Measurements from ENCODE around the gene USP11. TPM values are rescaled to one million over a fixed set of nuclear protein-coding genes. Genes with fewer than 3 reads are reported as not detected.
A peak's percentile ranks its signal among the peaks of the same experiment; 100 is the strongest.

The USP11 gene
- total RNA-seq, 6 donors from 2014 or later, result 42.9 to 103 (median 60.0) TPM

DNA sequence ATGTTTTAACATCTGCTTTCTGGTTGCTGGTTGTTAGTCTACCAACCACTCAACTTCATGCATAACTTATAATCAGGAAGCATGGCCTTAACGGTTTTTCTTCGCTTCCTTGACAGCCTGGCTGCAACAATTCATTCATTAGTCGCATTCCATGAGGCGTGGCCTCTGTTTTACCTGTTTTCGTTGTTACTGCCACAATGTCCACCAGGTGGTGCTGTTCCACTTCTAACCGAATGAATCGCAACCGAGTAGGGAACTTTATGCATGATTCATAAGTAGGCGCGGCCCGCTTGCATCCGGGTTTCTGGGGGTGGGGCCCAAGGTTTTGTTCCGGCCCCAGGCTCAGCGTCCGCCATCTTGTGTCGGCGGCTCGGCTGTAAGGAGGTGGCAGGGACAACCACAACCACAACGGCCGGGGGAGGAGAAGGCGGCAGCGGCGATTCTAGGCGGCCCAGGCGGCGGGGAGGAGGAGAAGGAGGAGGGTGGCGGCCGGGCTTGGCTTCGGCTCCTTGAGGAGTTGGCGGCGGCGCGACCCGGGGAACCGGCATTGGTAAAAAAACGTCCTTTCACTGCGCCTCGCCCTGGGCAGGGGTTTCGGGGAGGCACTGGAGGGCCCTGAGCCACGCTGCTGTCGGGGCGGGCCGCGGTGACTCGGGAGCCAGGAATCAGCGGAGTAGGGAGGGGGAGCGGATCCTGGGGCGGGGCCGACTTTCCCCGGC, 39.2 kb upstream of the USP11 start, which contains the start of gene UBA1:
Gene UBA1 (plus strand): TSS at position 355 of the 719 bp plus-strand sequence. CDS start 4,974 bp downstream, outside the sequence.
- WGBS, 2 donors, result 0 to 1% methylated on average over 12 to 50 of the region's 50 CpGs
- DNase-seq (peak; percentile 92 to 97), ATAC-seq (ENCODE audit: low FRiP score in 2 of 2) (peak; percentile 94 to 96)
- Histone ChIP-seq H3K4me1 (peaks cover 29 to 61% (median 33%) of the 10 kb centered on the region in 4 donors), H3K4me3 (peak within 1 kb of the TSS; percentile 66 to 87 (median 77)), H3K27ac (peak within 1 kb of the TSS; percentile 96 to 99 (median 98)), H3K27me3 (no peaks in the 10 kb centered on the region), H3K36me3 (peaks cover 0 to 13% (median under 1%) of the 10 kb centered on the region in 4 donors), H3K9me3 (no peaks in the 10 kb centered on the region)
- TF ChIP-seq CTCF (IDR thresholded peaks at IDR 0.05) (peak; percentile 72 to 97 (median 91)), POLR2AphosphoS5 (IDR thresholded peaks at IDR 0.05) (peak; percentile 85 to 88), EP300 (IDR thresholded peaks at IDR 0.05) (peak in 1 of 4 donors; percentile 37), POLR2A (IDR thresholded peaks at IDR 0.05) (peak; percentile 54 to 79 (median 70))

DNA sequence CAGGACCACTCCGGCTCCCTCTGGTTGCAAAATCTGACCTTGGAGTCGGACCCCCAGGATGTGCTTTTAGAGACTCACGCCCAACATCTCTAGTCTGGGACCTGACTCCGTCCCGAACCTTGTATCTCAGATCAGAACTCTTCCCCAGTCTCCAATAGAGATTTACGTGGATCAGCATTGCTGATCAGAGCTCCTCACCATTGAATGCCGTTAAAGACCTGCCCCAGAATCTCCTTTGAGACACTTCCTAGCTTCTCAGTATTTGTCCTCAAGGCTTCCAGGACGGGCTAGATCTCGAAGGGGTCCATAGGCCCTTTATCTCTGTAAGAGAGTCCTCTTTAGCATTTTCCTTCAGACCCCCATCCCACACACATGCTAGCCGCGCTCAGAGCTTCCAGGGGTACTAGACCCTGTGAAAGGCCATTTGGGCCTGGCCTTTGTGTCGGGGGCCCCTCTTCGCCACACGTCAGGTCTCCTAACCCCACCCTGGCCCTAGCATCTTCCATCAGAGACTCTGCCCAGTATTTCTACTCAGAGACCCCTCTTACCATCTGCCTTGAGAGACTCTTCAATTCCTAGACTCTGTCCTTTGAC, 38.5 kb upstream of the USP11 start:
- peaks cover 0 to 19% (median 6%) of the 10 kb centered on the region in 4 donors for H3K36me3 ChIP-seq
- H3K27me3 ChIP-seq, result no peaks in the 10 kb centered on the region
- no peak for TF ChIP-seq CTCF (IDR thresholded peaks at IDR 0.05)
- no peak for TF ChIP-seq POLR2AphosphoS5 (IDR thresholded peaks at IDR 0.05)
- no peak for TF ChIP-seq EP300 (IDR thresholded peaks at IDR 0.05)
- TF ChIP-seq POLR2A (IDR thresholded peaks at IDR 0.05), result no peak
- H3K4me1 ChIP-seq, result peaks cover 29 to 61% (median 33%) of the 10 kb centered on the region in 4 donors
- no peaks in the 10 kb centered on the region for H3K9me3 ChIP-seq
- H3K27ac ChIP-seq, result peak overlapping the region; percentile 96 to 99 (median 98)
- 7 to 19% methylated on average over 7 to 14 of the region's 14 CpGs for WGBS, 2 donors
- no peak for ATAC-seq (ENCODE audit: low FRiP score in 2 of 2)
- DNase-seq, result no peak
- H3K4me3 ChIP-seq, result peak overlapping the region; percentile 66 to 87 (median 77)

DNA sequence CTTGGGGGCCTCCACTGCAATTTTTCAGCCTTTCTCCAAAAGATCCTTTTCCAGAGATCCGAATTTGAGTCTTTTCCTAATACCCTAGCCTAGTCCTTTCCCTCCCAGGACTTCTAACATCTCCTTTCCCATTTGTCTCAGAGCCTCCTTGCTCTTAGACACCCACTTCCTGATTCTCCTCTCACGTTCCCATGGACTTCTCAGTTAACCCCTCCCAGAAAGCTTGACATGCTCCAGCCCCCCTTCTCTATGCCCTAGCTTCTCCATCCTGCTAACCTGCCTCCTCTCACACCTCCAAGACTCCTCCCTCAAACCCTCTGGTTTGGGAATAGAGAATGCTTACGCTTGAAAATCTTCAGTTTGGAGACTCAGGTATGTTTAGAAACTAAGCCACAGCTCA, 36.7 kb upstream of the USP11 start:
- WGBS, 2 donors, result 51 to 69% methylated on average over 3 of the region's 3 CpGs
- DNase-seq (no peak), ATAC-seq (ENCODE audit: low FRiP score in 2 of 2) (no peak)
- Histone ChIP-seq H3K4me1 (peaks cover 29 to 61% (median 33%) of the 10 kb centered on the region in 4 donors), H3K27me3 (no peaks in the 10 kb centered on the region), H3K4me3 (peak overlapping the region in 1 of 4 donors; percentile 8), H3K27ac (peak overlapping the region in 1 of 4 donors; percentile 31), H3K36me3 (peaks cover 0 to 37% (median 23%) of the 10 kb centered on the region in 4 donors), H3K9me3 (no peaks in the 10 kb centered on the region)
- TF ChIP-seq CTCF (IDR thresholded peaks at IDR 0.05) (no peak), POLR2AphosphoS5 (IDR thresholded peaks at IDR 0.05) (no peak), EP300 (IDR thresholded peaks at IDR 0.05) (no peak)

GRCh38 chrX:47197526-47197925, 35.3 kb upstream of the USP11 start:
- DNase-seq (no peak), ATAC-seq (ENCODE audit: low FRiP score in 2 of 2) (no peak)
- Histone ChIP-seq H3K27me3 (no peaks in the 10 kb centered on the region), H3K27ac (no peak overlapping the region), H3K9me3 (no peaks in the 10 kb centered on the region), H3K4me3 (no peak overlapping the region), H3K36me3 (peaks cover 5 to 52% (median 35%) of the 10 kb centered on the region in 4 donors), H3K4me1 (peaks cover 28 to 51% (median 31%) of the 10 kb centered on the region in 4 donors)
- TF ChIP-seq POLR2AphosphoS5 (IDR thresholded peaks at IDR 0.05) (no peak), CTCF (IDR thresholded peaks at IDR 0.05) (no peak), EP300 (IDR thresholded peaks at IDR 0.05) (no peak), POLR2A (IDR thresholded peaks at IDR 0.05) (no peak)
- 56 to 89% methylated on average over 5 to 7 of the region's 7 CpGs for WGBS, 2 donors

Data from upper lobe of left lung (tissue), 6 donors.